ENCODE data around the gene GRAMD1A.

GRCh38 chr19:34969721-34970120 is 30.4 kb upstream of the GRAMD1A start:
- TF ChIP-seq YY1 (IDR thresholded peaks at IDR 0.05; ENCODE audit: low read depth, low read length), result no peak
- no peak for TF ChIP-seq CTCF (IDR thresholded peaks at IDR 0.05; ENCODE audit: control extremely low read depth in 1 of 3, insufficient read depth in 1 of 3, low read depth in 1 of 3, low read length in 3 of 3)

All from H1 (cell line).